H54 (cell line): ENCODE measurements around the gene NUP214.
"Not testable (repeated sequence)": the region's sequence is repeated elsewhere in the genome, so short reads cannot be mapped to it uniquely, and the experiment has no call there.

Experiments
- DNase-seq: peaks from one replicate; pipeline ENCODE4 v3.0.0; 2011; ENCODE audit warnings: low spot score, mixed read lengths; ENCODE audit not compliant: insufficient read length
- FAIRE-seq: peaks from 3 replicates; lab custom pipeline; 2011; peaks lifted over from hg19 to GRCh38; lab: Jason Lieb, UNC
- POLR2A ChIP-seq: IDR thresholded peaks from 2 replicates; pipeline ENCODE4 v1.6.1; 2011; ENCODE audit warnings: low read depth, mild to moderate bottlenecking, low read length

The NUP214 gene

GRCh38 chr9:131100445-131100844, 24.9 kb upstream of the NUP214 start:
- TF ChIP-seq POLR2A, result no peak
- DNase-seq, result no peak
- no peak for FAIRE-seq

GRCh38 chr9:131101207-131101964, 24.0 kb upstream of the NUP214 start:
- FAIRE-seq (no peak), DNase-seq (no peak)
- TF ChIP-seq POLR2A, result no peak

- TF ChIP-seq POLR2A, result no peak
- DNase-seq, result no peak
These were observed 22.4 kb upstream of the NUP214 start for GRCh38 chr9:131103024-131103423.

GRCh38 chr9:131103535-131103934, 21.9 kb upstream of the NUP214 start:
- DNase-seq (no peak), FAIRE-seq (no peak)
- no peak for TF ChIP-seq POLR2A

More at GRCh38 chr9:131103024-131103423, 22.4 kb upstream of the NUP214 start:
- FAIRE-seq, result no peak

- no peak for DNase-seq
- no peak for FAIRE-seq
- no peak for TF ChIP-seq POLR2A
These were observed 21.2 kb upstream of the NUP214 start for GRCh38 chr9:131104016-131104740.

- DNase-seq, result no peak
- TF ChIP-seq POLR2A, result no peak
- FAIRE-seq, result no peak
These were observed 19.4 kb upstream of the NUP214 start for GRCh38 chr9:131105952-131106351.

- TF ChIP-seq POLR2A, result no peak
- DNase-seq (no peak), FAIRE-seq (no peak)
These were observed 17.6 kb upstream of the NUP214 start for GRCh38 chr9:131107760-131108159.

- TF ChIP-seq POLR2A, result no peak
- no peak for DNase-seq
- FAIRE-seq, result no peak
These were observed 14.1 kb upstream of the NUP214 start for GRCh38 chr9:131111186-131111853.

- DNase-seq, result no peak
- FAIRE-seq, result no peak
- no peak for TF ChIP-seq POLR2A
These were observed 13.5 kb upstream of the NUP214 start for GRCh38 chr9:131111854-131112311.

- DNase-seq, result no peak
- no peak for TF ChIP-seq POLR2A
- no peak for FAIRE-seq
These were observed 12.8 kb upstream of the NUP214 start for GRCh38 chr9:131112374-131113154.

- DNase-seq, result no peak
- no peak for FAIRE-seq
- no peak for TF ChIP-seq POLR2A
These were observed 11.7 kb upstream of the NUP214 start for GRCh38 chr9:131113655-131114054.

GRCh38 chr9:131114084-131114535, 11.3 kb upstream of the NUP214 start:
- no peak for FAIRE-seq
- no peak for TF ChIP-seq POLR2A
- no peak for DNase-seq

GRCh38 chr9:131115360-131115742, 10.0 kb upstream of the NUP214 start:
- DNase-seq, FAIRE-seq: not testable (repeated sequence)
